Gastrocnemius medialis (tissue), 4 donors: ENCODE measurements around the gene GNAZ. TPM values are rescaled to one million over a fixed set of nuclear protein-coding genes. Genes with fewer than 3 reads are reported as not detected.

Experiments
- ATAC-seq, 2 donors: fragments of 150-250 bp; one replicate each; pipeline ENCODE4 v1.9.1; 2016
- DNase-seq, 2 donors: peaks; one replicate each; pipeline ENCODE4 v3.0.0-alpha.2; 2019
- H3K27ac ChIP-seq, 4 donors: fragments of 200-600 bp; sonication (generic); 1 replicate in 1 of 4; 2 replicates in 3 of 4; pipeline ENCODE4 v1.5.1; 2016 to 2018; ENCODE audit warnings: mild to moderate bottlenecking in 2 of 4, moderate library complexity in 1 of 4
- H3K27me3 ChIP-seq, 3 donors: fragments of 200-600 bp; sonication (generic) in 2 of 3; 1 replicate in 1 of 3; 2 replicates in 2 of 3; pipeline versions ENCODE4 v1.5.1 to v1.6.0; 2016 to 2019; ENCODE audit warnings: mild to moderate bottlenecking in 1 of 3, moderate library complexity in 1 of 3
- H3K36me3 ChIP-seq, 2 donors: fragments of 200-600 bp; sonication (generic) in 1 of 2; one replicate each; pipeline ENCODE4 v1.5.1; 2017 to 2018
- H3K4me1 ChIP-seq, 2 donors: fragments of 200-600 bp; sonication (generic) in 1 of 2; one replicate each; pipeline ENCODE4 v1.5.1; 2016 to 2017; ENCODE audit warnings: mild to moderate bottlenecking in 2 of 2
- H3K4me3 ChIP-seq, 4 donors: fragments of 200-600 bp; sonication (generic) in 3 of 4; 1 replicate in 1 of 4; 2 replicates in 3 of 4; pipeline ENCODE4 v1.5.1; 2016 to 2019; ENCODE audit warnings: mild to moderate bottlenecking in 2 of 4
- H3K9me3 ChIP-seq, 3 donors: fragments of 200-600 bp; sonication (generic) in 2 of 3; 1 replicate in 1 of 3; 2 replicates in 2 of 3; pipeline ENCODE4 v1.5.1; 2016 to 2019
- CTCF ChIP-seq, 5 experiments: fragments of 450-650 bp in 3 of 5; fragments of 200-600 bp in 2 of 5; sonication (generic) in 2 of 5; IDR thresholded peaks in 4 of 5; conservative IDR thresholded peaks in 1 of 5; 1 replicate in 4 of 5; 2 replicates in 1 of 5; pipeline ENCODE4 v1.5.1; 2016 to 2019; ENCODE audit warnings: antibody characterized with exemption in 5 of 5, mild to moderate bottlenecking in 3 of 5, moderate library complexity in 3 of 5
- POLR2A ChIP-seq, 2 donors: fragments of 450-650 bp; IDR thresholded peaks; one replicate each; pipeline ENCODE4 v1.6.1; 2017; ENCODE audit warnings: antibody characterized with exemption in 2 of 2, mild to moderate bottlenecking in 2 of 2, moderate library complexity in 2 of 2
- in situ Hi-C, 4 donors: fragments of 200-750 bp; cut with MboI; loops; one replicate each; pipeline versions ENCODE4 v1.15.0 to v1.8.0; 2017; ENCODE audit warnings: low sequenced_read_pairs in 4 of 4
- intact Hi-C: fragments of 100-400 bp; cut with DNase I; formaldehyde crosslinking; loops from one replicate; pipeline ENCODE4 v1.15.1; 2023; ENCODE audit warnings: low total_unique reads
- total RNA-seq, 4 donors: library from RNA; depleted of rRNA; stranded (reverse); fragments of >200 nt; gene quantifications; one replicate each; pipeline versions ENCODE4 v1.1.0 to v1.2.3, GENCODE V29; 2016

Gene GNAZ
- total RNA-seq, 4 donors from 2014 or later, result 0.92 to 3.1 (median 2.6) TPM

- TF ChIP-seq CTCF (IDR thresholded peaks at IDR 0.05 in 4 of 5, conservative IDR thresholded peaks at IDR 0.05 in 1 of 5) (no peak), POLR2A (IDR thresholded peaks at IDR 0.05) (no peak)
- no peak overlapping the region for H3K27ac ChIP-seq
- intact Hi-C loops (no loop called here), in situ Hi-C loops (no loop called here)
- H3K9me3 ChIP-seq, result no peaks in the 10 kb centered on the region
- H3K36me3 ChIP-seq, result no peaks in the 10 kb centered on the region
- H3K27me3 ChIP-seq, result no peaks in the 10 kb centered on the region
- ATAC-seq (no peak), DNase-seq (no peak)
- no peaks in the 10 kb centered on the region for H3K4me1 ChIP-seq
- H3K4me3 ChIP-seq, result no peak overlapping the region
Observed at GRCh38 chr22:23106344-23106743, 36.0 kb downstream of the GNAZ start.

- Histone ChIP-seq H3K4me3 (no peak overlapping the region), H3K27ac (no peak overlapping the region), H3K27me3 (no peaks in the 10 kb centered on the region), H3K9me3 (no peaks in the 10 kb centered on the region), H3K4me1 (no peaks in the 10 kb centered on the region), H3K36me3 (no peaks in the 10 kb centered on the region)
- in situ Hi-C loops, result no loop called here
- ATAC-seq (no peak), DNase-seq (no peak)
- no peak for TF ChIP-seq CTCF (IDR thresholded peaks at IDR 0.05 in 4 of 5, conservative IDR thresholded peaks at IDR 0.05 in 1 of 5)
- TF ChIP-seq POLR2A (IDR thresholded peaks at IDR 0.05), result no peak
- intact Hi-C loops, result no loop called here
Observed at GRCh38 chr22:23106906-23107367, 36.6 kb downstream of the GNAZ start.

- in situ Hi-C loops (no loop called here), intact Hi-C loops (no loop called here)
- Histone ChIP-seq H3K27me3 (no peaks in the 10 kb centered on the region), H3K27ac (no peak overlapping the region), H3K36me3 (no peaks in the 10 kb centered on the region), H3K4me3 (no peak overlapping the region), H3K9me3 (no peaks in the 10 kb centered on the region), H3K4me1 (no peaks in the 10 kb centered on the region)
- ATAC-seq, result no peak
- TF ChIP-seq CTCF (IDR thresholded peaks at IDR 0.05 in 4 of 5, conservative IDR thresholded peaks at IDR 0.05 in 1 of 5) (no peak), POLR2A (IDR thresholded peaks at IDR 0.05) (no peak)
- no peak for DNase-seq
Observed at GRCh38 chr22:23107487-23108248, 37.3 kb downstream of the GNAZ start.

- H3K27ac ChIP-seq, result no peak overlapping the region
- no peaks in the 10 kb centered on the region for H3K4me1 ChIP-seq
- no peaks in the 10 kb centered on the region for H3K36me3 ChIP-seq
- no peak for DNase-seq
- intact Hi-C loops (no loop called here), in situ Hi-C loops (no loop called here)
- H3K4me3 ChIP-seq, result no peak overlapping the region
- H3K27me3 ChIP-seq, result no peaks in the 10 kb centered on the region
- no peak for ATAC-seq
- TF ChIP-seq CTCF (IDR thresholded peaks at IDR 0.05 in 4 of 5, conservative IDR thresholded peaks at IDR 0.05 in 1 of 5) (no peak), POLR2A (IDR thresholded peaks at IDR 0.05) (no peak)
- H3K9me3 ChIP-seq, result no peaks in the 10 kb centered on the region
Observed at GRCh38 chr22:23108249-23109078, 38.1 kb downstream of the GNAZ start.
